GM23248 (cell line): ENCODE measurements around the gene TMEM154. TPM values are rescaled to one million over a fixed set of nuclear protein-coding genes. Genes with fewer than 3 reads are reported as not detected.

ENCODE experiments used
- DNase-seq: peaks from one replicate; pipeline ENCODE4 v3.0.0-alpha.2; 2015
- H2AFZ ChIP-seq: fragments of 200-600 bp; sonication (generic); 2 replicates; pipeline ENCODE4 v1.6.1; 2016; ENCODE audit warnings: antibody characterized with exemption
- H3F3A ChIP-seq: fragments of 200-600 bp; sonication (generic); 2 replicates; pipeline ENCODE4 v1.6.1; 2016; ENCODE audit warnings: mild to moderate bottlenecking, antibody characterized with exemption, mixed run types; ENCODE audit not compliant: insufficient read depth
- H3K27ac ChIP-seq: fragments of 200-600 bp; sonication (generic); 2 replicates; pipeline ENCODE4 v1.5.1; 2016; ENCODE audit warnings: mild to moderate bottlenecking
- H3K27me3 ChIP-seq: fragments of 200-600 bp; sonication (generic); replicated peaks from 2 replicates; pipeline ENCODE4 v1.6.1; 2016; ENCODE audit warnings: mild to moderate bottlenecking; ENCODE audit not compliant: insufficient read depth
- H3K36me3 ChIP-seq: fragments of 200-600 bp; sonication (generic); 2 replicates; pipeline ENCODE4 v1.6.1; 2016; ENCODE audit warnings: low read depth, mild to moderate bottlenecking
- H3K4me1 ChIP-seq: fragments of 200-600 bp; sonication (generic); 2 replicates; pipeline ENCODE4 v1.6.1; 2016; ENCODE audit warnings: mild to moderate bottlenecking; ENCODE audit not compliant: insufficient read depth
- H3K4me2 ChIP-seq: fragments of 200-600 bp; sonication (generic); one replicate; pipeline ENCODE4 v1.6.1; 2016; ENCODE audit warnings: mild to moderate bottlenecking; ENCODE audit not compliant: unreplicated experiment
- H3K4me3 ChIP-seq: fragments of 200-600 bp; sonication (generic); 2 replicates; pipeline ENCODE4 v1.5.1; 2016; ENCODE audit warnings: mild to moderate bottlenecking
- H3K79me2 ChIP-seq: fragments of 200-600 bp; sonication (generic); 2 replicates; pipeline ENCODE4 v1.6.1; 2016; ENCODE audit warnings: mild to moderate bottlenecking; ENCODE audit not compliant: insufficient read depth
- H3K9ac ChIP-seq: fragments of 200-600 bp; sonication (generic); 2 replicates; pipeline ENCODE4 v1.6.1; 2016; ENCODE audit warnings: mild to moderate bottlenecking
- H3K9me2 ChIP-seq: fragments of 200-600 bp; sonication (generic); 2 replicates; pipeline ENCODE4 v1.6.1; 2016; ENCODE audit warnings: mixed run types, mild to moderate bottlenecking, moderate library complexity; ENCODE audit not compliant: insufficient read depth
- H3K9me3 ChIP-seq: fragments of 200-600 bp; sonication (generic); one replicate; pipeline ENCODE4 v1.6.1; 2017; ENCODE audit warnings: low read depth
- H4K20me1 ChIP-seq: fragments of 200-600 bp; sonication (generic); 2 replicates; pipeline ENCODE4 v1.6.0; 2016; ENCODE audit not compliant: insufficient read depth
- EZH2 ChIP-seq: fragments of 200-600 bp; sonication (generic); IDR thresholded peaks from 2 replicates; pipeline ENCODE4 v1.6.1; 2018; ENCODE audit warnings: antibody characterized with exemption, mild to moderate bottlenecking; ENCODE audit not compliant: insufficient read depth, poor library complexity, severe bottlenecking
- EZH2phosphoT487 ChIP-seq: fragments of 200-600 bp; sonication (generic); IDR thresholded peaks from 2 replicates; pipeline ENCODE4 v1.6.1; 2018; ENCODE audit warnings: antibody characterized with exemption, moderate library complexity, mild to moderate bottlenecking, low read depth; ENCODE audit not compliant: insufficient read depth
- WGBS, 2 experiments: methylation state at CpG; one replicate each; pipeline ENCODE4 v1.1.6; 2015 to 2017; ENCODE audit warnings: low lambda C conversion rate in 2 of 2, low coverage in 1 of 2; ENCODE audit errors: missing lambda C conversion rate in 2 of 2; 5-methylcytosine and 5-hydroxymethylcytosine counted together
- in situ Hi-C: fragments of 300-500 bp; cut with MboI; formaldehyde crosslinking; loops from 2 replicates; pipeline ENCODE4 v1.15.0; 2020
- polyA plus RNA-seq: library from polyadenylated mRNA; unstranded; fragments of >200 nt; fragmentation: Nextera tagmentation; extraction: Ambion mirVana; gene quantifications from 2 replicates; pipeline ENCODE4 v1.2.1, GENCODE V29; 2016
- total RNA-seq: library from RNA; depleted of rRNA; stranded (reverse); fragments of >200 nt; shearing (Covaris generic); gene quantifications from 2 replicates; pipeline ENCODE4 v1.2.3, GENCODE V29; 2014

Gene TMEM154
- total and polyA plus RNA-seq, 2 experiments from 2014 or later: 11.9 to 17.3 TPM

DNA sequence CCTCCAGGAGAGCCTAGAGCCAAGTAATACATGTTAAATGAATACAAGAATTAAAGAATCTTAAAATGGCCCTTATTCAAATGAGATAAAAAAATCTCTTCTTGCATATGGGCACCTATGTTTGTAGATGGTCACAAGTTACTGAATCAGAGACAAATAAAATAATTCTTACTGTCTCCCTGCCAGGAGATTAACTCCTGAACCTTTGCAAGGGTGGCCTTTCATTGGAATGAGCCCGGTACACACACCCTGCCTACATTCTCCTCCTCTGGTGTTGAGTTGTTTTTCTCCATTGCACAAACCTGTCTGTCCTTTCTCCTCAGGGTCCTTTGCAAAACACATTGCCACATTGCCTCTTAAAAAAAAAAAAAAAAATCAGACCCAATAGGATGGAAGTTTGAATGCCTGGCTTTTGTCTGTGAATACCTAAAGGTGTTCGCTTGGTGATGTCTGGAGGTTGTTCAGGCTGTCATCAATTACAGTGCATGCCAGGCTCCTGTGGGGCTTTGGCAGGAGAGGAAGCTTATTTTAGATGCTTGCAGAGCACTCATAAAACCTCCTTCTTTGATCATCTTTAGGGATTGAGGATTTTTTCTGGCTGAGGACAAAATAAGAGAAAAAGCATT lies 8.3 kb upstream of the TMEM154 start:
- Histone ChIP-seq H3K36me3 (no peaks in the 10 kb centered on the region), H3K4me1 (no peaks in the 10 kb centered on the region), H3K4me3 (no peak overlapping the region), H3K27ac (no peak overlapping the region), H3K9ac (no peak overlapping the region), H4K20me1 (no peaks in the 10 kb centered on the region), H3K9me3 (no peaks in the 10 kb centered on the region), H3K27me3 (0 out of 2 replicates have a peak, but pooled peaks cover 13% of the 10 kb centered on the region), H3F3A (no peaks in the 10 kb centered on the region), H3K9me2 (no peaks in the 10 kb centered on the region), H3K4me2 (no peak overlapping the region), H2AFZ (no peak overlapping the region), H3K79me2 (no peaks in the 10 kb centered on the region)
- TF ChIP-seq EZH2: no peak
- TF ChIP-seq EZH2phosphoT487: no peak
- no peak for DNase-seq
- in situ Hi-C loops: no loop called here
- 60 to 68% methylated on average over 2 of the region's 2 CpGs for whole genome bisulfite sequencing, 2 experiments

DNA sequence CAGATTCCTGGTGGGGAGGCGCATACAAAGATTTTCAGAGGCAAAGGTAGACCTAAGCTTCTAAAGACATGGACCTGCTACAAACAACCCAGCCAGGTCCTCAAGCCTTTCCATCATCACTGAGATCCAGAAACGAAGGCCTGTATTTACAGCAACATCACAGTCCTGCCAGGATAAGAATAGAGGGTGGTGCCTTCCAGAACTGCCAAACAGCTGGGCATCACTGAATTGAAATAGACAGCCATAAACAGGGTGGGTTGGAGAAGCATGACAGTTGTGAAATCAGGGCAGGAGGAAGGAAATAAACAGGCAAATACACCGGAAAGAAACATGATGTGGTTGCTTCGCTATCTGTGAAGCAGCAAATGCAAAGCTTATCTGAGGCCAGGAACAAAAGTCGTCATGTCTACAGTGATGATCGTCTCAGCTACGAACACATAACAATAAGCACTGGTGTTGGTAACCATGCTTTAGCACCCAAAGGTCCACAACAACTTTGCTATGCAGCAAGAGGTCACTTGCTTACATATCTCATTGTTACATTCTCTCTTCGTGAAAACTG lies 6.7 kb upstream of the TMEM154 start:
- no peaks in the 10 kb centered on the region for H3K9me3 ChIP-seq
- no peaks in the 10 kb centered on the region for H3K36me3 ChIP-seq
- TF ChIP-seq EZH2: no peak
- no peak for TF ChIP-seq EZH2phosphoT487
- no peaks in the 10 kb centered on the region for H3K79me2 ChIP-seq
- WGBS, 2 experiments: 58 to 62% methylated on average over 8 of the region's 8 CpGs
- H3K9me2 ChIP-seq: no peaks in the 10 kb centered on the region
- 0 out of 2 replicates have a peak, but pooled peaks cover 4% of the 10 kb centered on the region for H3F3A ChIP-seq
- no peak overlapping the region for H3K9ac ChIP-seq
- H3K4me2 ChIP-seq: no peak overlapping the region
- H3K4me1 ChIP-seq: 0 out of 2 replicates have a peak, but pooled peaks cover under 1% of the 10 kb centered on the region
- no peak overlapping the region for H3K27ac ChIP-seq
- no peak overlapping the region for H2AFZ ChIP-seq
- H3K27me3 ChIP-seq: 0 out of 2 replicates have a peak, but pooled peaks cover 13% of the 10 kb centered on the region
- DNase-seq: no peak
- in situ Hi-C loops: no loop called here
- H4K20me1 ChIP-seq: no peaks in the 10 kb centered on the region
- no peak overlapping the region for H3K4me3 ChIP-seq

DNA sequence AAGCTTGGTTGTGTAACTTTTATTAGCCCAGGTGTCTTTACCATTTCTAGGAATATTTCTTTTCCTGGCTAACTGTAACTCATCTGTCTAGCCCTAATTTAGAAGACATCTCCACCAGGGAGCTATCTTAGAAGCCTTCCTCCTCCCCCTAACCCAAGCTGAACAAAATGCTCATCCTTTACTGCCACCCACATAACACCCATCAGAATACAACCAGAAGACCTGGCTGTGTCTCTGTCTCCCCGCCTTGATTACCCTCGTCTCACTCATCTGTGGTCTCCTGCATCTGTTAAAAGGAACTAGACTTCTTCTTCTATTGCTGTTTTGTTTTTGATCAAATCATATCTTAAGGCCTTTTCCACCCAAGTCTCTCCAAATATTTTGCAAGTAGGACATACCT lies 4.8 kb upstream of the TMEM154 start:
- H3K27me3 ChIP-seq: 0 out of 2 replicates have a peak, but pooled peaks cover 13% of the 10 kb centered on the region
- H3K4me2 ChIP-seq: no peak overlapping the region
- H2AFZ ChIP-seq: no peak overlapping the region
- H3K9me2 ChIP-seq: no peaks in the 10 kb centered on the region
- in situ Hi-C loops: no loop called here
- no peaks in the 10 kb centered on the region for H3K9me3 ChIP-seq
- no peak for DNase-seq
- no peak overlapping the region for H3K4me3 ChIP-seq
- no peak overlapping the region for H3K27ac ChIP-seq
- TF ChIP-seq EZH2: no peak
- TF ChIP-seq EZH2phosphoT487: no peak
- H3K79me2 ChIP-seq: no peaks in the 10 kb centered on the region
- H4K20me1 ChIP-seq: no peaks in the 10 kb centered on the region
- peaks cover 17% of the 10 kb centered on the region for H3K4me1 ChIP-seq
- peaks cover 20% of the 10 kb centered on the region for H3F3A ChIP-seq
- H3K9ac ChIP-seq: no peak overlapping the region
- no peaks in the 10 kb centered on the region for H3K36me3 ChIP-seq
- WGBS, 2 experiments: 94 to 100% methylated on average over 2 of the region's 2 CpGs

DNA sequence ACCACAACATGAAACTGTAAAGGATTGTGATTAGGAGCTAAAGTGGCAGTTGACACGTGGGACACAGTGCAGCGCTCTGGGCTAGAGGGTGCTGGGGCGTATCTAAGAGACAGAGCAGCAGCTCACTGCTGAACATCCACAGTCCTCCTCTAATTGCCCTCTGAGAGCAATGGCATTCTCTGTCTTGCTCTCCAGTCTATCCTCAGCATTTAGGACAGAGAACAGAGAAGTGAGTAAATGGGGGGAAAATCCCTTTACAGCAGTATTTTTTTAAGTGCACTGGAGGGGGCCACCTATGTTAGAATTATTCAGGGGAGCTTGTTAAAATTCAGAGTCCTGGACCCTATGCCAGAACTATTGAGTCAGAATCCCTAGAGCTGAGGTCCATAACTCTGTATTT lies 4.2 kb upstream of the TMEM154 start:
- Histone ChIP-seq H3K27ac (no peak overlapping the region), H3F3A (peaks cover 24% of the 10 kb centered on the region), H3K36me3 (no peaks in the 10 kb centered on the region), H3K4me1 (peaks cover 19% of the 10 kb centered on the region), H3K9me2 (no peaks in the 10 kb centered on the region), H3K9ac (no peak overlapping the region), H4K20me1 (no peaks in the 10 kb centered on the region), H2AFZ (no peak overlapping the region), H3K4me3 (no peak overlapping the region), H3K4me2 (no peak overlapping the region), H3K9me3 (no peaks in the 10 kb centered on the region), H3K27me3 (0 out of 2 replicates have a peak, but pooled peaks cover 13% of the 10 kb centered on the region), H3K79me2 (no peaks in the 10 kb centered on the region)
- DNase-seq: no peak
- TF ChIP-seq EZH2phosphoT487 (no peak), EZH2 (no peak)
- in situ Hi-C loops: no loop called here
- 95 to 96% methylated on average over 3 of the region's 3 CpGs for WGBS, 2 experiments
